C4-2B (cell line): ENCODE data around the gene PTPRN2.

ENCODE experiments used
- CTCF ChIP-seq: fragments of 450-650 bp; conservative IDR thresholded peaks from 2 replicates; pipeline ENCODE4 v1.5.1; 2017; ENCODE audit warnings: mild to moderate bottlenecking
- ZFX ChIP-seq: fragments of 450-650 bp; IDR thresholded peaks from 2 replicates; pipeline ENCODE4 v1.6.1; 2017

GRCh38 chr7:158404031-158404761 is 183.4 kb downstream of the PTPRN2 start:
- TF ChIP-seq CTCF: no peak
- no peak for TF ChIP-seq ZFX
